Tibial nerve (tissue), 3 donors: ENCODE measurements around the gene SCGN.

Experiments
- POLR2A ChIP-seq, 2 donors: fragments of 450-650 bp; IDR thresholded peaks; one replicate each; pipeline ENCODE4 v1.6.1; 2017; ENCODE audit warnings: antibody characterized with exemption in 2 of 2, mild to moderate bottlenecking in 2 of 2, moderate library complexity in 2 of 2
- TF ChIP-seq, protein P1 (sequence below), 5 experiments: fragments of 200-600 bp in 3 of 5; fragments of 450-650 bp in 2 of 5; sonication (generic) in 3 of 5; IDR thresholded peaks; one replicate each; pipeline ENCODE4 v1.5.1; 2016 to 2019; ENCODE audit warnings: antibody characterized with exemption in 5 of 5, mild to moderate bottlenecking in 3 of 5, moderate library complexity in 2 of 5

DNA sequence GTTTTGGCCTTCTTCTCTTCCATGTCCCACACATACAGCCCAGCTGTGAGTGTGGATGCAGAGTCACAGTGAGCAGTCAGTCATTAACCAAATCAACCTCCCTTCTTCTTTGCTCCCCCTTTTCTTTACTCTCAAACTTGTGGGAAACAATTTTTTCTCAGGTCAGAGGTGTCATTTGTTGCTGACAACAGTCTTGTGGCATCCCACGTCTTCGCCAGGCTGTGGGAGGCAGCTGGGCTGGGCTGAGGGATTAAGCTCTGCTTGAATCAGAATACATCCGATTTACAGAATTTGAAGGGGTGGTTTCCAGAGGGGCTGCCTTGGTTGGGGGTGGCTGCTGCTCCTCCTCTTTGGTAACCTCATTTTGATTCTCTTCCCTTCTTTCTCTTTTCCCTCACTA, 40.5 kb downstream of the SCGN start:
- TF ChIP-seq, protein P1, sequence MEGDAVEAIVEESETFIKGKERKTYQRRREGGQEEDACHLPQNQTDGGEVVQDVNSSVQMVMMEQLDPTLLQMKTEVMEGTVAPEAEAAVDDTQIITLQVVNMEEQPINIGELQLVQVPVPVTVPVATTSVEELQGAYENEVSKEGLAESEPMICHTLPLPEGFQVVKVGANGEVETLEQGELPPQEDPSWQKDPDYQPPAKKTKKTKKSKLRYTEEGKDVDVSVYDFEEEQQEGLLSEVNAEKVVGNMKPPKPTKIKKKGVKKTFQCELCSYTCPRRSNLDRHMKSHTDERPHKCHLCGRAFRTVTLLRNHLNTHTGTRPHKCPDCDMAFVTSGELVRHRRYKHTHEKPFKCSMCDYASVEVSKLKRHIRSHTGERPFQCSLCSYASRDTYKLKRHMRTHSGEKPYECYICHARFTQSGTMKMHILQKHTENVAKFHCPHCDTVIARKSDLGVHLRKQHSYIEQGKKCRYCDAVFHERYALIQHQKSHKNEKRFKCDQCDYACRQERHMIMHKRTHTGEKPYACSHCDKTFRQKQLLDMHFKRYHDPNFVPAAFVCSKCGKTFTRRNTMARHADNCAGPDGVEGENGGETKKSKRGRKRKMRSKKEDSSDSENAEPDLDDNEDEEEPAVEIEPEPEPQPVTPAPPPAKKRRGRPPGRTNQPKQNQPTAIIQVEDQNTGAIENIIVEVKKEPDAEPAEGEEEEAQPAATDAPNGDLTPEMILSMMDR (IDR thresholded peaks at IDR 0.05), result no peak
- TF ChIP-seq POLR2A (IDR thresholded peaks at IDR 0.05), result no peak
